Measurements from ENCODE around the gene RSRC2.
"Not testable (repeated sequence)": the region's sequence is repeated elsewhere in the genome, so short reads cannot be mapped to it uniquely, and the experiment has no call there.

Gene RSRC2

DNA sequence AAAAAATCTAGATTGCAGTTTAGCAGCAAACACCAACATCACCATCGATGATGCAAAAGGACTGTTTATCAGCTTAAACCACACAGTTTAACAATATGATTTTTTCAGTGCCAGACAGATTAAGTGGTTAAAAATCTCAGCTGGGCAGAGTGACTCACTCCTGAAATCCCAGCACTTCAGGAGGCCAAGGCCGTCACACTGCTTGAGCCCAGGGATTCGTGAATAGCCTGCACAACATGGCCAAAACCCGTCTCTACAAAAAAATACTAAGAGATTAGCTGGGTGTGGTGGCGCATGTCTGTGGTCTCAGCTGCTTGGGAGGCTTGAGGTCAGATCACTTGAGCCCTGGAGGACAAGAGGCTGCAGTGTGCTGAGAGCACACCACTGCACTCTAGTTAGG lies 8.9 kb downstream of the RSRC2 start:
- peak; percentile 24 for DNase-seq (ENCODE audit: low spot score)

DNA sequence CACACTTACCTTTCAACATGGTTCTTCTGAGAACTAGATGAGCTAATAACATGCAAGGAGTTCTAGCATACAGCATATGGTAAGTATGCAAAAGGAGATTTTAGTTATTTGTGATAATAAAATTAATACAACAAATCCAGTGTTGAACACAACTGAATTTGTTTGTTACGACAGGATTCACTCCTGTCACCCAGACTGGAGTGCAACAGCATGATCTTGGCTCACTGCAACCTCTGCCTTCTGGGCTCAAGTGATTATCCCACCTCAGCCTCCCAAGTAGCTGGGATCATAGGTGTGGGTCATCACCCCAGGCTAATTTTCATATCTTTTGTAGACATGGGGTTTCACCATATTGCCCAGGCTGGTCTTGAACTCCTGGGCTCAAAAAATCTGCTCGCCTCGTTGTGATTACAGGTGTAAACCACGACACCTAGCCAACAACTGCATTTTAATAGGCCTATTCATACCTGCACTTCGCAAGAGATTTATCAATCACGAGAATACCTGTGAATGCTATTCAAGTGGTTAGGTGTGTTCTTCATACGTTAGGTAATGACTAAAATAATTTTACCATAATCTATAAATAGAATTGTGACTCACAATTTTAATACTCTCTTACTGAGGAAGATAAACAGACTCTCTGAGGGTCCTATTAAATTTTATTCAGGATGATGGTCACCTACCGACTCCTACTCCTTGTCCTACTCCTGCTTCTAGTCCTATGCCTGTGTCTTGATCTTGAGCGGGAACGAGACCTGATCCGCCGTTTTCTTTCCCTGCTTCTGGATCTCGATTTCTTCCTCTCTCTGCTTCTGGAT lies 10.0 kb downstream of the RSRC2 start:
- no peak for DNase-seq (ENCODE audit: low spot score)

DNA sequence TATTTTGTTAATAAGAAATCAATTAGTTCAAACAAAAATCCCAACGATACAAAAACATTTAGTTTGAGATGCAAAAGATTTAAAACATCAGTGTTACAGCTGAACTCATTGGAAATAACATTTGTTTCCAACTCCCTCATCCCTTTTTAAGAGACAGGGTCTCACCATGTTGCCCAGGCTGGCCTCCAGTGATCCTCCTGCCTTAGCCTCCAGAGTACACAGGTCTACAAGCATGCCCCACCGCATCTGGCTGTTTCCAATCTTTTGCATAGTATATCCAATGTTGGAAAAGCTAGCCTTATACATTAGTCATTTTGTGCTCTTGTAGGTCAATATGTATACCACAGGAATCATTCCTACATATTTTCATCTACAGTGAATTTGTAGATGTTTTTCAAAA lies 11.5 kb downstream of the RSRC2 start:
- DNase-seq (ENCODE audit: low spot score): no peak

DNA sequence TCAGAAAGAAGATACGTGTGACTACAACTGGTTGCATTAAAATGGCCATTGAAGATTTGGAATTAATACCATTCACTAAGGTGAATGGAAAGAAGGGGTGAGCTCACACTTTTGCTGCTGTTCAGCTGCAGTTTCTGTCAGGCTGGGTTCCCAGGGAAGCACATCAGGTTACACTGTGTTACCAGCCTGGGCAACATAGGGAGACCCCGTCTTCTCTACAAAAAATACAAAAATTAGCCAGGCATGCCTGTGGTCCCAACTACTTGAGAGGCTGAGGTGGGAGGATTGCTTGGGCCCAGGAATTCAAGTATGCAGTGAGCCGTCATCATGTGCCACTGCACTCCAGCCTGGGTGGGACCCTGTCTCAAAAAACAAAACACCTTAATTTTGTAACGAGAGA lies 13.1 kb downstream of the RSRC2 start:
- no peak for DNase-seq (ENCODE audit: low spot score)

DNA sequence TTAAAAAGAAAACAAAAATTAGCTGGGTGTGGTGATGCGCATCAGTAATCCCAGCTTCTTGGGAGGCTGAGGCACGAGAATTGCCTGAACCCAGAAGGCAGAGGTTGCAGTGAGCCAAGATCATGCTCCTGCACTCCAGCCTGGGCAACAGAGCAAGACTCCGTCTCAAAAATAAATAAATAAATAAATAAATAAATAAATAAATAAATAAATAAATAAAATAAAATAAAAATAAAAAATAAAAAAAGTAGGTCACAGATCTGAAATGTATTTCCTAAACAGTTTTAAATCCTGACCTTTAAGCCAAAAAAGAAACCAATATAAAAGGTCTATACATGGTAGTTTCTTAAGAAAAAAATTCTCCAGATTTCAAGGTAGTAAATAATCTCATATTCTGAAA lies 13.7 kb downstream of the RSRC2 start:
- DNase-seq (ENCODE audit: low spot score): not testable (repeated sequence)

DNA sequence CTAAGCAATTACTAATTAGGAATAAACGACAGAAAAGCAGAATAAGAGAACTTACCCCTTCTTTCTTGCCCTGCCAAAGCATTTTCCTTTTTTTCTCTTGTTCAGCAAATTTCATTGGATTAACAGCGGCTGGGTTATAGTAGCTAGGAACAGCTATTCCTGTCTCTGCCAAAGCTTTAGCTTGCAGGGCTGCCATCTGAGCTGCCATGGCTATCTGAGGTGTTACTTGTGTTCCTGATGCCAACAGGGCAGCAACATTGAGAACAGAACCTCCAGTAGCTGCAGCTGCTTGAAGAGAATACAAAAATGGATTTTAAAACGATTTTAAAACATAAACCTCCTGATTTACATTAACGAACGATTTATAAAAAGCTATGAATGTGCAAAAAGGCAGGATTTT lies 18.6 kb downstream of the RSRC2 start:
- no peak for DNase-seq (ENCODE audit: low spot score)

DNA sequence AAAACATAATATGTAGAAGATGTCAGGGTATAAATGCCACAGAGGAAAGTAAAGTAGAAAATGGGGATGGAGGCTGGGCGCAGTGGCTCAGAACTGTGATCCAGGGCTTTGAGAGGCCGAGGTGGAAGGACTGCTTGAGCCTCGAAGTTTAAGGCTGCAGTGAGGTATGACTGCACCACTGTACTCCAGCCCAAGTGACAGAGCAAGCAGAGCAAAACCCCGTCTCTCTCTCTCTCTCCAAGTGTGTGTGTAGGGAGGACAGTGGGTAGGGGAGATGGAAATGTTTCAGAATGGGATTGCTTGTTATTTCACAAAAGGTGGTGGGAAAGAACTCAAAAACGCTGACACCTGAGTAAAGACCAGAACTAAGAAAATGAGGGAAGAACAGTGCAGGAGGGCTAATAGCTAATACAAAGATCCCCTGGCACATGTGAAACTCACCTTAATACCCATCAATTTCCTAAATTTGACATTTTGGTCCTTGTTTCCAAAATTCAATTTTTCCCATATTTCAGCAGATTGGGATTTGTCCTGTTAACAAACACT lies 20.3 kb downstream of the RSRC2 start:
- DNase-seq (ENCODE audit: low spot score): no peak

DNA sequence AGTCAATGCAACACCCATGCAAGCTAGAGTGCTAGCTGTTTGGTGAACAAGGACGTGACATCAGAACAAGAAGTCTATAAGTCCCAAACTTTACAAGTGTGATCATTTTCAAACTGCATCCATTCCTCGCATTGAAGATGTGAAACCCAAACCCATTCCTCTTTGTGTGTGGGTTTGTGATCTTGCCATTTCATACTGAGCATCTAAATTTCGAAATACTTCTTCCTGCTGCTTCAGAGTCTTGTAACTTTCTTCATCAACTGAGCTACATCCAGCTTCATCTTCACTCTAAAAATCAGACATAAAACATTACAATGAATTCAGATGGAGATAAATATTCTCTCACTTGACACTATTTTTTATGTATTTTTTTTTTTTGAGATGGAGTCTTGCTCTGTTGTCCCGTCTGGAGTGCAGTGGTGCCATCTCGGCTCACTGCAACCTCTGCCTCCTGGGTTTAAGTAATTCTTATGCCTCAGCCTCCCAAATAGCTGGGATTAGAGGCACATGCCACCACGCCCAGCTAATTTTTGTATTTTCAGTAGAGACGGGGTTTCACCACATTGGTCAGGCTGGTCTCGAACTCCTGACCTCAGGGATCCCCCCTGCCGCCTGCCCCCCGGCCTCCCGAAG lies 21.2 kb downstream of the RSRC2 start:
- DNase-seq (ENCODE audit: low spot score): no peak

DNA sequence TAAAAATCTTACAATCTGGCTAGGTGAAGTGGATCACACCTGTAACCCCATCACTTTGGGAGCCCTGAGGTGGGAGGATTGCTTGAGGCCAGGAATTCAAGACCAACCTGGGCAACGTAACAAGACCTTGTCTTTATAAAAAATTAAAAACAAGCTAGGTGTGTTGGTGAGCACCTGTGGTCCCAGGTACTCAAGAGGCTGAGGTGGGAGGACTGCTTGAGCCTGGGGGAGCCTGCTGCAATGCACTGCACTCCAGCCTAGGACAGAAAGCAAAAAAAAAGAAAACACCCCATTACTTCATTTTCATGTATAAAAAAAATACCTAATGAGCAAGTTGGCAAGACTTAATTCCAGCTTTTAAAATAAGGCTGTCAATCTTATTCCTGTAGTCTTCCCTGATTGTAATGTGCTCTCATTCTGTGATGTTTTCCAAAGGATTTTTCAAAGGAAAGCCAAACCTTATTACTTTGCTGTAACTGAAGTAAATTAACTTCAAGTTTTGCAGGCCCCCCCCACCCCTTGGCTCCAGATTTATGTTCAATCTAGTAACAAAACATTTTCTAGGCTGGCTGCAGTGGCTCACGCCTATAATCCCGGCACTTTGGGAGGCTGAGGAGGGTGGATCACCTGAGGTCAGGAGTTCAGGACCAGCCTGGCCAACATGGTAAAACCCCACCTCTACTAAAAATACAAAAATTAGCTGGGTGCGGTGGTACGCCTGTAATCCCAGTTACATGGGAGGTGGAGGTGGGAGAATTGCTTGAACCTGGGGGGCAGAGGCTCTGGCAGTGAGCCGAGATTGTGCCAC lies 22.7 kb downstream of the RSRC2 start:
- no peak for DNase-seq (ENCODE audit: low spot score)

DNA sequence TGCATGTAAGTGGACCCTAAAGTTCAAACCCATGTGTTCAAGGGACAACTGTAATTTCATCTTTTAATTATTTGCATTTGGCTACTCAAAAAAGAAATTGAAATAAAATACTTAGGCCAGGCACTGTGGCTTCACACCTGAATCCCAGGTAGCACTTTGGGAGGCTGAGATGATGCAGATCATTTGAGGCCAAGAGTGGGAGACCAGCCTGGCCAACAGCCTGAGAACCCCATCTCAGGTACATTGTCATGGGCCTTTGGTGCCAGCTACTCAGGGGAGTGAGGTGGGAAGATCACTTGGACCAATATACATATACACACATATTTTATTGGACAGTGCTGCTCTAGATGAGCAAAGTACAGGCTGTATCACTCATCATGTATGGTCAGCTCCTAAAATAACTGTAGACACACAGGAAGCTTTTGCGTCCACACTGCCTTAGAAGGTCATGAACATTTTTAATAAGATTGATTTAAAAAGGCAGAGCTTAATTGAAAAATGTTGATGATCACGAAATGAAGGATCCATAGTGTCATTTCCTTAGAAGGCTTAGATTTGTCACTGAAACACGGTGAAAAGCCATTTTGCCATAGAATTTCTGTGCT lies 23.5 kb downstream of the RSRC2 start:
- DNase-seq (ENCODE audit: low spot score): no peak

DNA sequence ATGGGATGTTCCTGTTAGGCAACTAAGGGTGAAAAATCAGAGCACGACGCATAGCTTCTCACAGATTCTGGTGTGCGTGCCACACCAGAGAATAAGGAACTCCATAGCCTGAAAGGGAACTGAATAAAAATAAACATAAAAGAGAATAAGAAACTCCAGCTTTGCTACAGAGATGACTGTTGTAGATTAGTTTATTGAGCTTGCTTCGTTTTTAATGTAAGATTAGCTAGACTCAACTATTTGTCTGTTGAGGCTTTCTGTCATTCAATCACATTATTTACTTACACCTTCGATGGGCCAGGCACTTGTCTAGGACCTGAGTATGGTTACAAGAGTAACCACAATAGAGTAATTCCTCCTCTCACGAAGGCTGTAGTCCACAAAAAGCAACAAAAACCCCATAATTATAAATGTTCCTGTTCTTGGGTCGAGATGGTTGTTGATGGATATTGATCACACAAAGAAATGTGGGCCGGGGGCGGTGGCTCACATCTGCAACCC lies 25.2 kb downstream of the RSRC2 start:
- DNase-seq (ENCODE audit: low spot score): peak; percentile 11

DNA sequence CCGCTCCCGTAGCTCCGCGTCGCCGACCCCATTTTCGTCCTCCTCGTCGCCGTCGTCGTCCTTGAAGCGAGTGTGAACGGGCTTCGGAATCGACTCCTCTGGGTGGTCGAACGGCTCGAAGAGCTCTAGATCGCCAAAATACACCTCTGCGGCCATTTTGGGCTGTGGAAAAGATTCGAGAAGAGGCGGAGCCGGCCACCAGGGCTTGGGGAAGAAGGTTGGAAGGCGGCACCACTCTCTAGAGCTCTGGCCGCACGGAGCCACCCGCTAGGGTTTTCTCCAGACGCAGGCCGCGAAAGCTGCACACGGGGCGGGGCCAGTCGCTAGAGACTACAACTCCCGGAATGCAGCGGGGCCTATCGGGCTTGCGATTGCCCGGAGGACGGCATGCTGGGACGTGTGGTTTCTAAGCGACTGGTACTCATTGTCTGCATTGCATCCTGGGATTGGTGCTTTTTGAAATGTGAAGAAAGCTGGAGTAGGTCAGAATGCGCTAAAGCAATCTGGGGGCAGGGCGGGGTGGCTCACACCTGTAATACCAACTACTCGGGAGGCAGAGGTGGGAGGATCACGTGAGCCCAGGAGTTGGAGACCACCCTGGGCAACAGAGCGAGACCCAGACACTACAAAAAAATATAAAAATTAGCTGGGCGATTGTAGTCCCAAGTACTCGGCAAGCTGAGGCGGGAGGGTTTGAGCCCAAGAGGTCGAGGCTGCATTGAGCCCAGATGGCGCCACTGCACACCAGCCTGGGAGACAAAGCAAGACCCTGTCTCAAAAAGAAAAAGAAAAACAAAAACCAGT lies 25.8 kb downstream of the RSRC2 start, which contains the start of gene ZCCHC8:
Gene ZCCHC8, minus strand, starts transcription at position 248 of the 804 bp plus-strand sequence. Its CDS starts 92 bp downstream, at position 156.
- DNase-seq (ENCODE audit: low spot score): peak; percentile 92

DNA sequence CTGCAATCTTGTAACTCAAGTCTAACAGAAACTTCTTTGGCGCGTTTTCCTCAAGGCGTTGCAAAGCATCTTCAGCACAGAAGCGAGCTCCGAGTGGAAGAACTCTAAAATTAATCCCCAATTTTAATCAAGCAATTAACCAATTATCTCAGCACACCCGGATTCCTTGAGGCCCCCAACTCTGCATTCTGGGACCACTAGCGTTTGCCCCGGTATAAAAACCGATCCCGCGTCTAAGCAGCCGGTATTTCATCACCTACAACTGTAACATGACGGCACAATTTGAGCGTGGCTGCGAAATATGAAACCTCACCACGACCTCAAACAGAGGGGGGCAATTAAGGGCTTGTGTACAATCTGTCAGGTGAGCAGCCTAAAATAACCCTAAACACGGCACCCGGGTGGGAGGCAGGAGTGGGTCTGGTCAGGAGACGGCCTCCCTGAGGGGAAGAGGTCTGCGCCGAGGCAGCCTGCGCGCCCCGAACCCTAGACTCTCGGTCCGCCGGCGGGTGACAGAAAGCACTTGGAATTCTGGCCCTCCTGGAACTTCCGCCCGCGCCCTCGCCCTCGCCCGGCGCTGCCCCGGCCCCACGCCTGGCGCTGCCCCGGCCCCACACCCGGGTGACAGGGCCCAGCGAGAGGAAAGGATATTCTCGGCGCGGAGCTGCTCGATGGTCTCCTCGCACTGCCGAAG lies 26.6 kb downstream of the RSRC2 start:
- DNase-seq (ENCODE audit: low spot score): peak; percentile 45

DNA sequence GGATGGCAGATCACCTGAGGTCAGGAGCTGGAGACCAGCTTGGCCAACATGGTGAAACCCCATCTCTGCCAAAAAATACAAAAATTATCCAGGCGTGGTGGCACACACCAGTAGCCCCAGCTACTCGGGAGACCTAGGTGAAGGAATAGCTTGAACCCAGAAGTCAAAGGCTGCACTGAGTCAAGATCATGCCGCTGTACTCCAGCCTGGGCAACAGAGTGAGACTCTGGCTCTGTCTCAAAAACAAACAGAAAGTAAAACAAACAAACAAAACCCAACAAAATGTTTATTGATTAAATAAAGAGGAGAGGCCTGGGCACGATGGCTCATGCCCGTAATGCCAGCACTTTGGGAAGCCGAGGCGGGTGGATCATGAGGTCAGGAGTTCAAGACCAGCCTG lies 31.5 kb downstream of the RSRC2 start:
- DNase-seq (ENCODE audit: low spot score): no peak

DNA sequence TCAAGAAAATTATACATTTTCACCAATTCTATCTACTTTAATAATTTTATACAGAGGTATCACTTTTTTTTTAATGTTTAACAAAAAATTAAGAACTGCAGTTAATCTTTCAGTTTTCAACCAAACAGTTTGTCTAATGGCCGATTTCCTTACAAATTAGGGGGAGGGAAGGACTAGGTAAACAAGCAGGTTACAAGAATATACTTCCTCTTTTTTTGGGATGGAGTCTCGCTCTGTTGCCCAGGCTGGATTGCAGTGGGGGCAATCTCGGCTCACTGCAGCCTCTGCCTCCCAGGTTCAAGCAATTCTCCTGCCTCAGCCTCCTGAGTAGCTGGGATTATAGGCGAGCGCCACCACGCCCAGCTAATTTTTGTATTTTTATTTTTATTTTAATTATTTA lies 33.5 kb downstream of the RSRC2 start:
- DNase-seq (ENCODE audit: low spot score): not testable (repeated sequence)

DNA sequence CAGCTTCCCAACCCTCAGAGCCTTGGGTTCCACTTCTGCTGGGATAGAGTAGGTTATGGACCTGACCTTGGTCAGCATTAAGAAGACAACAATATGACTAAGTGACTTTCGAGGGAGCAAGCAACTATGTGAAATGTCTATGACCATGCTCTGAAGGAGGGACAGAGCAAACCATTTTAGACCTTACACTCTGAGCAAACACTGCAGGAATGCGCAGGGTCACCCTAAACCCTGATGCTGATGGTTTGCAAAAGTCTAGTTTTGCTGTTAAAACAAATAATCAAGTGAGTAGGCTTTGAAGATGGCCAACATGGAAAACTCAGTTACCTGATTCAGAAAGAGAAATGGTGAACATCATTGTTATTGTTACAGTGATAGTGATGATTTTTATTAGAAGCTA lies 34.7 kb downstream of the RSRC2 start:
- peak; percentile 36 for DNase-seq (ENCODE audit: low spot score)

DNA sequence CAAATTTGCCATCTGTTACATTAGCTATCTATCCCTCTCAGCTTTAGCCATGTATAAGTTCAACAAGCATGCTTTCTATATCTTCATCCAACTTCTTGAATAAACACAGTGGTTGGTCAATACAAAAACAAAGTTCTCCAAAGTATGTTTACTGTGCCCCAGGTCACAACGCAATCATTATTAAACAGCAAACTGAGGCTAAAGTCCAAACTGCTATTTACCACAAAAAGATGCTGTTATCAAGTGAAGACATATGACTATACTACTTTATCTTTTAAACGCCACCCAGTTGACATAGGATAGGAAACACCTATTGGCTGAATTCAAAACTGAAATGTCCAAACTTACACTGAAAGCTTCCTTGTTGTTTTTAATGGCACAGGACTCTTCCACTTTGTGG lies 37.7 kb downstream of the RSRC2 start:
- DNase-seq (ENCODE audit: low spot score): no peak

DNA sequence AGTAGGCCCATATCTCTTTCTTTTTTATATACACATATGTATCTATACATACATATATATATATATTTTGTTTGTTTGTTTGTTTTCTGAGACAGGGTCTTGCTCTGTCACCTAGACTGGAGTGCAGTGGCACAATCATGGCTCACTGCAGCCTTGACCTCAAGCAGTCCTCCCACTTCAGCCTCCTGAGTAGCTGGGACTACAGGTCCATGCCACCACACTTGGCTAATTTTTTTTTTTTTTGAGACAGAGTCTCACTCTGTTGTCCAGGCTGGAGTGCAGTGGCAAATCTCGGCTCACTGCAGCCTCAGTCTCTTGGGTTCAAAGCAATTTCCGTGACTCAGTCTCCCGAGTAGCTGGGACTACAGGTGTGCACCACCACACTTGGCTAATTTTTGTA lies 38.9 kb downstream of the RSRC2 start:
- not testable (repeated sequence) for DNase-seq (ENCODE audit: low spot score)

DNA sequence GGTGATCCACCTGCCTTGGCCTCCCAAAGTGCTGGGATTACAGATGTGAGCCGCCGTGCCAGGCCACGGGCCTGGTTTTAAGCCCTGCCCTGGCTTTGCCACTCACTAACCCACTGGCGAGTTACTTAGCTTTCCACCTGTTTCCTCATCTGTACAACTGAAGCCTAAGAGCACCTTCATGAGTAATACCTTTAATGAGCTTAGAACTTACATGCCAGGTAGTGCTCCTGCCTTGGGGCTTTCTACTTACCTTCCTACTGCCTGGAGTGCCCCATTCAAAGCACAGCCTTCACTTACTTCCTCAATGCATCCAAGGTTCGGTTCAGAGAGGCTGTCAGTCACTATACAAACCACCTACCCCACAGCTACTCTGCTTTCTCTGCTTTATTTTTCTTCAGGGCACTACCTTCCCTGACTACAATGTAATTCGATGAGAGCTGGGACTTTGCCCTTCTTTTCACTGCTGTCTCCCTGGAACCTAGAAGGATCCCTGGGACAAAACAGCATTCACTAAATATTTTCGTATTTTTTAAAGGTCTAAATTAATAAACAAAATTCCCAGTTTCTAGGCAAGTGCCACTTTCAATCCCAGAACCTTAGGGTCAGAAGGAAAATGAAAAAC lies 39.8 kb downstream of the RSRC2 start:
- DNase-seq (ENCODE audit: low spot score): no peak

DNA sequence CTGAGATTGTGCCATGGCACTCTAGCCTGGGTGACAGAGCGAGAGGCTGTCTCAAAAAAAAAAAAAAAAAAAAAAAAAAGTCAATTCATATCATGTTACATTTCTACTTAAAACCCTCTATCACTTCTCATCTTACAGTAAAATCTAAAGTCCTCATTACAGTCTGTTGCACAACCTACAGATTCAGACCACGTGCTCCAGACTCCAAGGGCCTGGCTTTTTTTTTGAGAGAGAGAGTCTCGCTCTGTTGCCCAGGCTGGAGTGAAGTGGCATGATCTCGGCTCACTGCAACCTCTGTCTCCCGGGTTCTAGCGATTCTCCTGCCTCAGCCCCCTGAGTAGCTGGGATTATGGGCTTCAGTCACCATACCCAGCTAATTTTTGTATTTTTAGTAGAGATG lies 40.4 kb downstream of the RSRC2 start:
- not testable (repeated sequence) for DNase-seq (ENCODE audit: low spot score)

Data from hepatic stellate cell (primary cell).